Panc1 (cell line): ENCODE data around the gene SPHK2. TPM values are rescaled to one million over a fixed set of nuclear protein-coding genes. Genes with fewer than 3 reads are reported as not detected.

Experiments
- ATAC-seq: fragments of 200-7000 bp; cut with Tn5 transposase; 2 replicates; pipeline ENCODE4 v1.9.1; 2020; ENCODE audit warnings: mild to moderate bottlenecking, moderate library complexity
- BruUV-seq: library from RNA; stranded (reverse); fragments of 400-500 nt; replicated peaks from 2 replicates; lab custom pipeline; 2021; lab: Mats Ljungman, UMichigan
- CTCF ChIA-PET: fragments of 300-600 bp; sonication (Branson Sonifier 250); formaldehyde crosslinking; loops from one replicate; lab custom pipeline; 2022; ENCODE audit warnings: antibody characterized with exemption; lab: Charles Lee
- POLR2A ChIA-PET: fragments of 300-600 bp; sonication (Branson Sonifier 250); formaldehyde crosslinking; loops from one replicate; lab custom pipeline; 2022; ENCODE audit warnings: antibody characterized with exemption; lab: Charles Lee
- DNase-seq: peaks from one replicate; pipeline ENCODE4 v3.0.0-alpha.2; 2010; ENCODE audit warnings: low read depth, low spot score
- H3K27ac ChIP-seq: 2 replicates; pipeline ENCODE4 v1.5.1; 2011; ENCODE audit warnings: mild to moderate bottlenecking, low read length, inconsistent platforms
- H3K27me3 ChIP-seq: fragments of 200-500 bp; sonication (Bioruptor generic); 2 replicates; pipeline ENCODE4 v1.6.0; 2014; ENCODE audit warnings: low read length, inconsistent platforms; ENCODE audit not compliant: control insufficient read depth, insufficient read depth
- H3K36me3 ChIP-seq: fragments of 200-500 bp; sonication (Bioruptor generic); 2 replicates; pipeline ENCODE4 v1.5.1; 2014; ENCODE audit warnings: inconsistent platforms, mild to moderate bottlenecking, low read length, moderate library complexity; ENCODE audit not compliant: control insufficient read depth, insufficient read depth
- H3K4me1 ChIP-seq: 2 replicates; pipeline ENCODE4 v1.5.1; 2011; ENCODE audit warnings: inconsistent platforms, mild to moderate bottlenecking, low read length, moderate library complexity; ENCODE audit not compliant: control insufficient read depth, insufficient read depth
- H3K4me3 ChIP-seq, 2 experiments: 2 replicates each; pipeline ENCODE4 v1.5.1; 2011 to 2012; ENCODE audit warnings: low read depth in 2 of 2, low read length in 2 of 2, mild to moderate bottlenecking in 2 of 2, inconsistent platforms in 1 of 2, moderate library complexity in 1 of 2
- H3K9me3 ChIP-seq: fragments of 200-500 bp; sonication (Bioruptor generic); 2 replicates; pipeline ENCODE4 v1.5.1; 2014; ENCODE audit warnings: low read depth, mild to moderate bottlenecking, inconsistent platforms, low read length, moderate library complexity; ENCODE audit not compliant: control insufficient read depth, insufficient read depth
- POLR2AphosphoS5 ChIP-seq: IDR thresholded peaks from 2 replicates; pipeline ENCODE4 v1.6.1; 2012; ENCODE audit warnings: mild to moderate bottlenecking, low read depth, low read length, moderate library complexity
- SIN3A ChIP-seq: IDR thresholded peaks from 2 replicates; pipeline ENCODE4 v1.6.1; 2012; ENCODE audit warnings: low read depth, mild to moderate bottlenecking, low read length, moderate library complexity, borderline replicate concordance; ENCODE audit not compliant: insufficient read depth
- TCF7L2 ChIP-seq: IDR thresholded peaks from 2 replicates; pipeline ENCODE4 v1.6.1; 2011; ENCODE audit warnings: mild to moderate bottlenecking, low read depth, low read length, inconsistent platforms
- in situ Hi-C: cut with HindIII; loops from 2 replicates; pipeline ENCODE4 v1.10.0; 2016; ENCODE audit warnings: low sequenced_read_pairs, low pct_unique_long_range_greater_than_20kb
- intact Hi-C: fragments of 100-400 bp; cut with micrococcal nuclease; formaldehyde crosslinking; loops from one replicate; pipeline ENCODE4 v1.10.0; 2022; ENCODE audit not compliant: unreplicated experiment
- total RNA-seq: library from RNA; stranded (reverse); gene quantifications from one replicate; pipeline ENCODE4 v1.2.1, GENCODE V29; 2021; ENCODE audit not compliant: unreplicated experiment
- TF ChIP-seq, protein P1 (sequence below), 2 experiments: IDR thresholded peaks; 2 replicates each; pipeline ENCODE4 v1.6.1; 2011 to 2012; ENCODE audit warnings: low read depth in 2 of 2, control low read depth in 1 of 2, low read length in 1 of 2, mild to moderate bottlenecking in 1 of 2, moderate library complexity in 1 of 2; ENCODE audit not compliant: insufficient read depth in 1 of 2
- TF ChIP-seq, protein P2 (sequence below): fragments of 450-650 bp; IDR thresholded peaks from 2 replicates; pipeline ENCODE4 v1.5.1; 2017; ENCODE audit warnings: mild to moderate bottlenecking

Gene SPHK2
- total RNA-seq, 1 experiment from 2014 or later: 19.5 TPM

GRCh38 chr19:48635966-48636858 is 16.9 kb downstream of the SPHK2 start:
- TF ChIP-seq, protein P1, sequence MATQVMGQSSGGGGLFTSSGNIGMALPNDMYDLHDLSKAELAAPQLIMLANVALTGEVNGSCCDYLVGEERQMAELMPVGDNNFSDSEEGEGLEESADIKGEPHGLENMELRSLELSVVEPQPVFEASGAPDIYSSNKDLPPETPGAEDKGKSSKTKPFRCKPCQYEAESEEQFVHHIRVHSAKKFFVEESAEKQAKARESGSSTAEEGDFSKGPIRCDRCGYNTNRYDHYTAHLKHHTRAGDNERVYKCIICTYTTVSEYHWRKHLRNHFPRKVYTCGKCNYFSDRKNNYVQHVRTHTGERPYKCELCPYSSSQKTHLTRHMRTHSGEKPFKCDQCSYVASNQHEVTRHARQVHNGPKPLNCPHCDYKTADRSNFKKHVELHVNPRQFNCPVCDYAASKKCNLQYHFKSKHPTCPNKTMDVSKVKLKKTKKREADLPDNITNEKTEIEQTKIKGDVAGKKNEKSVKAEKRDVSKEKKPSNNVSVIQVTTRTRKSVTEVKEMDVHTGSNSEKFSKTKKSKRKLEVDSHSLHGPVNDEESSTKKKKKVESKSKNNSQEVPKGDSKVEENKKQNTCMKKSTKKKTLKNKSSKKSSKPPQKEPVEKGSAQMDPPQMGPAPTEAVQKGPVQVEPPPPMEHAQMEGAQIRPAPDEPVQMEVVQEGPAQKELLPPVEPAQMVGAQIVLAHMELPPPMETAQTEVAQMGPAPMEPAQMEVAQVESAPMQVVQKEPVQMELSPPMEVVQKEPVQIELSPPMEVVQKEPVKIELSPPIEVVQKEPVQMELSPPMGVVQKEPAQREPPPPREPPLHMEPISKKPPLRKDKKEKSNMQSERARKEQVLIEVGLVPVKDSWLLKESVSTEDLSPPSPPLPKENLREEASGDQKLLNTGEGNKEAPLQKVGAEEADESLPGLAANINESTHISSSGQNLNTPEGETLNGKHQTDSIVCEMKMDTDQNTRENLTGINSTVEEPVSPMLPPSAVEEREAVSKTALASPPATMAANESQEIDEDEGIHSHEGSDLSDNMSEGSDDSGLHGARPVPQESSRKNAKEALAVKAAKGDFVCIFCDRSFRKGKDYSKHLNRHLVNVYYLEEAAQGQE (IDR thresholded peaks at IDR 0.05; ENCODE audit: insufficient read depth in 1 of 2, low read depth in 2 of 2, low read length in 1 of 2): no peak
- TF ChIP-seq, protein P2, sequence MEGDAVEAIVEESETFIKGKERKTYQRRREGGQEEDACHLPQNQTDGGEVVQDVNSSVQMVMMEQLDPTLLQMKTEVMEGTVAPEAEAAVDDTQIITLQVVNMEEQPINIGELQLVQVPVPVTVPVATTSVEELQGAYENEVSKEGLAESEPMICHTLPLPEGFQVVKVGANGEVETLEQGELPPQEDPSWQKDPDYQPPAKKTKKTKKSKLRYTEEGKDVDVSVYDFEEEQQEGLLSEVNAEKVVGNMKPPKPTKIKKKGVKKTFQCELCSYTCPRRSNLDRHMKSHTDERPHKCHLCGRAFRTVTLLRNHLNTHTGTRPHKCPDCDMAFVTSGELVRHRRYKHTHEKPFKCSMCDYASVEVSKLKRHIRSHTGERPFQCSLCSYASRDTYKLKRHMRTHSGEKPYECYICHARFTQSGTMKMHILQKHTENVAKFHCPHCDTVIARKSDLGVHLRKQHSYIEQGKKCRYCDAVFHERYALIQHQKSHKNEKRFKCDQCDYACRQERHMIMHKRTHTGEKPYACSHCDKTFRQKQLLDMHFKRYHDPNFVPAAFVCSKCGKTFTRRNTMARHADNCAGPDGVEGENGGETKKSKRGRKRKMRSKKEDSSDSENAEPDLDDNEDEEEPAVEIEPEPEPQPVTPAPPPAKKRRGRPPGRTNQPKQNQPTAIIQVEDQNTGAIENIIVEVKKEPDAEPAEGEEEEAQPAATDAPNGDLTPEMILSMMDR: no peak
- no peak for TF ChIP-seq POLR2AphosphoS5
- no peak for TF ChIP-seq SIN3A
- no peak for TF ChIP-seq TCF7L2
- Histone ChIP-seq H3K4me3 (peak overlapping the region; percentile 62 to 71), H3K9me3 (no peaks in the 10 kb centered on the region), H3K36me3 (no peaks in the 10 kb centered on the region; the same call in 1 of the 2 replicates), H3K27me3 (no peaks in the 10 kb centered on the region), H3K4me1 (peaks cover 25% of the 10 kb centered on the region), H3K27ac (peak overlapping the region; percentile 81)
- ChIA-PET CTCF (interaction anchor here (0.6 kb wide), 1 partner anchor 146 kb away, joined by 10 read pairs; no protein-coding TSS in a partner anchor), POLR2A (interaction anchor here (0.6 kb wide), 1 partner anchor 462 kb away, joined by 3 read pairs; no protein-coding TSS in a partner anchor)
- in situ Hi-C loops: no loop called here
- ATAC-seq (no peak), DNase-seq (no peak)
- BruUV-seq: no TSS peak
- intact Hi-C loops: no loop called here

DNA sequence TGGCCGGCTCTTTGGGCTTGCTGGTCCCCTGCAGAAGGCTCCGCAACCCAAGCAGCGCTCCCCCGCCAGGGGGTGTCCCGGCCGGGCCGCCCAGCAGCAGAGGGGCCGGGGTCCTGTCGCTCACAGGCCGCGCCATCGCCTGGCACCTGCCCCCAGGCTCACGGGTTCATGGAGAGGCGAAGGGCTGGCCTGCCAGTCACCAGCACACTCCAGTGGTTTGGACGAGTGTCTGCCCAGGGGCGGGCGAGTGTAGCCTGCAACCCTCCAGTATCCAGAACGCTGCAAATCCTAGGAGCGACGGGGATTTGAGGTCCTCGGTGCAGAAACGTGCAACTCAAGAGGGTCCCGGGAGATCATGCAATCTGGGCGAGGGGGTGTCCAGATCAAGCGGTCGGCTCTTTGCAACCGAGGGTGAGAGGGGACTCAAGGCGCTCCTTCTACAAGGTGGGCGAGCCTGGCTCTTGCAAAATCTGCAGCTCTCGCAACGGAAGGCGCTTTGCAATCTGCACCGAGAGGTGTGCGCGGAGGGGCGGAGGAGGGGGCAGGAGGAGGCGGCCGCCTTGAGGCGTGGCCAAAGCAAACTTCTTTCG is 17.6 kb downstream of the SPHK2 start, which contains the start of gene DBP:
Gene DBP, minus strand, starts transcription at position 521 of the 590 bp plus-strand sequence. Its CDS starts 385 bp downstream, at position 136.
- peak; percentile 47 for ATAC-seq
- peak within 1 kb of the TSS; percentile 90 for H3K27ac ChIP-seq
- no peaks in the 10 kb centered on the region; the same call in 1 of the 2 replicates for H3K36me3 ChIP-seq
- ChIA-PET POLR2A (interaction anchor here (0.6 kb wide), 1 partner anchor 461 kb away, joined by 3 read pairs; no protein-coding TSS in a partner anchor), CTCF (interaction anchor here (0.6 kb wide), 1 partner anchor 146 kb away, joined by 10 read pairs; no protein-coding TSS in a partner anchor)
- peaks cover 25% of the 10 kb centered on the region for H3K4me1 ChIP-seq
- no peak for TF ChIP-seq SIN3A
- TF ChIP-seq, protein P1 (IDR thresholded peaks at IDR 0.05; ENCODE audit: insufficient read depth in 1 of 2, low read depth in 2 of 2, low read length in 1 of 2): no peak
- no peak for TF ChIP-seq TCF7L2
- TF ChIP-seq, protein P2: no peak; the same call in 1 of the 2 replicates
- no peak for TF ChIP-seq POLR2AphosphoS5
- no TSS peak for BruUV-seq
- H3K4me3 ChIP-seq: peak within 1 kb of the TSS; percentile 62 to 71
- no peaks in the 10 kb centered on the region for H3K9me3 ChIP-seq
- intact Hi-C loops (no loop called here), in situ Hi-C loops (no loop called here)
- DNase-seq: no peak
- H3K27me3 ChIP-seq: no peaks in the 10 kb centered on the region
